Activated B cell treated with CpG ODN at 0.5 μM for 24 hours (primary cell): ENCODE measurements around the gene GNG3. TPM values are rescaled to one million over a fixed set of nuclear protein-coding genes. Genes with fewer than 3 reads are reported as not detected.

ENCODE experiments used
- ATAC-seq: fragments of 200-7000 bp; cut with Tn5 transposase; one replicate; pipeline ENCODE4 v1.10.0; 2021; ENCODE audit warnings: low read depth, mild to moderate bottlenecking, moderate library complexity
- CTCF ChIA-PET: fragments of 350-600 bp; sonication (Branson Sonifier 250); formaldehyde crosslinking; loops from one replicate; lab custom pipeline; 2021; ENCODE audit warnings: antibody characterized with exemption; lab: Charles Lee
- POLR2A ChIA-PET: fragments of 350-600 bp; sonication (Branson Sonifier 250); formaldehyde crosslinking; loops from one replicate; lab custom pipeline; 2021; ENCODE audit warnings: antibody characterized with exemption; lab: Charles Lee
- DNase-seq: peaks from one replicate; pipeline ENCODE4 v3.0.0; 2022
- H3K27ac Mint-ChIP-seq: one replicate; pipeline ENCODE4 v1.8.0; 2020; ENCODE audit warnings: mixed read lengths
- H3K27me3 Mint-ChIP-seq: one replicate; pipeline ENCODE4 v1.8.0; 2021; ENCODE audit warnings: mixed read lengths
- H3K36me3 Mint-ChIP-seq: one replicate; pipeline ENCODE4 v1.8.0; 2021; ENCODE audit warnings: low read depth, mixed read lengths
- H3K4me1 Mint-ChIP-seq: one replicate; pipeline ENCODE4 v1.8.0; 2021; ENCODE audit warnings: mixed read lengths
- H3K4me3 Mint-ChIP-seq: one replicate; pipeline ENCODE4 v1.8.0; 2020; ENCODE audit warnings: mild to moderate bottlenecking, mixed read lengths
- H3K9me3 Mint-ChIP-seq: one replicate; pipeline ENCODE4 v1.8.0; 2020; ENCODE audit warnings: mixed read lengths
- CTCF ChIP-seq: fragments of 200-600 bp; IDR thresholded peaks from one replicate; pipeline ENCODE4 v1.8.0; 2022; ENCODE audit warnings: antibody characterized with exemption, mild to moderate bottlenecking
- intact Hi-C: fragments of 100-400 bp; cut with micrococcal nuclease; formaldehyde crosslinking; loops from one replicate; pipeline ENCODE4 v1.15.1; 2024
- total RNA-seq: library from RNA; stranded (reverse); gene quantifications from 2 replicates; pipeline ENCODE4 v1.2.3, GENCODE V29; 2022

GNG3 gene
- total RNA-seq, 1 donor from 2014 or later = 1.8 TPM

GRCh38 chr11:62677714-62678113 is 29.8 kb upstream of the GNG3 start:
- TF ChIP-seq CTCF = no peak
- CTCF ChIA-PET = interaction anchor here (1.1 kb wide), 1 partner anchor 17 kb away, joined by 3 read pairs; no protein-coding TSS in a partner anchor
- Mint-ChIP-seq H3K27me3 (no peaks in the 10 kb centered on the region), H3K9me3 (no peaks in the 10 kb centered on the region), H3K4me3 (peak overlapping the region; percentile 91), H3K4me1 (peaks cover 51% of the 10 kb centered on the region), H3K27ac (peak overlapping the region; percentile 96), H3K36me3 (peaks cover 47% of the 10 kb centered on the region)
- POLR2A ChIA-PET = interaction anchor here (1.2 to 9.2 kb wide), 6 partner anchors 11 to 203 kb away, joined by 4 to 175 read pairs (median 12); partner anchors contain the start of genes BSCL2, C11orf98, CSKMT and GANAB
- DNase-seq = no peak
- ATAC-seq = no peak
- intact Hi-C loops = loop anchor here (2.0 kb wide), 2 partner anchors 25 to 29 kb away; partner anchors contain the start of genes BSCL2, GNG3 and INTS5

GRCh38 chr11:62678433-62678769 is 29.1 kb upstream of the GNG3 start:
- ChIA-PET CTCF (no interaction called here), POLR2A (interaction anchor here (0.6 to 9.2 kb wide), 13 partner anchors 12 to 203 kb away, joined by 3 to 175 read pairs (median 9); partner anchors contain the start of genes B3GAT3, BSCL2, C11orf98 and CSKMT)
- ATAC-seq (no peak), DNase-seq (no peak)
- intact Hi-C loops = loop anchor here (2.0 kb wide), 2 partner anchors 26 to 28 kb away; partner anchors contain the start of genes BSCL2, GNG3 and INTS5
- H3K36me3 Mint-ChIP-seq = peaks cover 43% of the 10 kb centered on the region
- H3K27me3 Mint-ChIP-seq = no peaks in the 10 kb centered on the region
- H3K9me3 Mint-ChIP-seq = no peaks in the 10 kb centered on the region
- peaks cover 44% of the 10 kb centered on the region for H3K4me1 Mint-ChIP-seq
- no peak for TF ChIP-seq CTCF
- H3K27ac Mint-ChIP-seq = peak overlapping the region; percentile 96
- peak overlapping the region; percentile 91 for H3K4me3 Mint-ChIP-seq

GRCh38 chr11:62678770-62679696 is 28.4 kb upstream of the GNG3 start, which contains the start of gene UBXN1:
TSS of gene UBXN1 (minus strand) at chr11:62679073. CDS start at chr11:62678923, 150 bp downstream.
- ChIA-PET CTCF (interaction anchor here (1.9 to 2.3 kb wide), 3 partner anchors 10 to 202 kb away, joined by 4 to 21 read pairs (median 7); partner anchors contain the start of genes LRRN4CL and SLC3A2), POLR2A (interaction anchor here (0.5 to 9.2 kb wide), 21 partner anchors 7 to 202 kb away, joined by 3 to 175 read pairs (median 6); partner anchors contain the start of genes B3GAT3, BSCL2, C11orf98 and CSKMT)
- H3K4me3 Mint-ChIP-seq = peak within 1 kb of the TSS; percentile 91
- no peaks in the 10 kb centered on the region for H3K27me3 Mint-ChIP-seq
- H3K4me1 Mint-ChIP-seq = peaks cover 41% of the 10 kb centered on the region
- intact Hi-C loops = loop anchor here (1.0 to 2.0 kb wide), 6 partner anchors 8 to 49 kb away; partner anchors contain the start of genes BSCL2, C11orf98, CSKMT and GANAB
- peak within 1 kb of the TSS; percentile 96 for H3K27ac Mint-ChIP-seq
- H3K9me3 Mint-ChIP-seq = no peaks in the 10 kb centered on the region
- peaks cover 39% of the 10 kb centered on the region for H3K36me3 Mint-ChIP-seq
- no peak for TF ChIP-seq CTCF
- DNase-seq (peak; percentile 77), ATAC-seq (peak; percentile 74)

- H3K4me3 Mint-ChIP-seq = peak overlapping the region; percentile 73
- H3K27me3 Mint-ChIP-seq = no peaks in the 10 kb centered on the region
- H3K36me3 Mint-ChIP-seq = peaks cover 30% of the 10 kb centered on the region
- ATAC-seq (peak; percentile 77), DNase-seq (no peak)
- no peaks in the 10 kb centered on the region for H3K9me3 Mint-ChIP-seq
- peaks cover 36% of the 10 kb centered on the region for H3K4me1 Mint-ChIP-seq
- ChIA-PET POLR2A (interaction anchor here (0.6 to 9.2 kb wide), 23 partner anchors 9 to 1295 kb away, joined by 3 to 175 read pairs (median 4); partner anchors contain the start of genes B3GAT3, BSCL2, C11orf98 and CSKMT), CTCF (interaction anchor here (0.7 to 2.3 kb wide), 10 partner anchors 9 to 286 kb away, joined by 3 to 21 read pairs (median 4); partner anchors contain the start of genes LRRN4CL, SLC3A2 and TUT1)
- intact Hi-C loops = loop anchor here (1.0 kb wide), 2 partner anchors 13 to 181 kb away; no protein-coding TSS in a partner anchor
- TF ChIP-seq CTCF = no peak
- H3K27ac Mint-ChIP-seq = peak overlapping the region; percentile 76
These were observed 26.6 kb upstream of the GNG3 start for GRCh38 chr11:62680825-62681240.
